ENCODE results near the gene ZNF641.
"Not testable (repeated sequence)": the region's sequence is repeated elsewhere in the genome, so short reads cannot be mapped to it uniquely, and the experiment has no call there.

The ZNF641 gene

DNA sequence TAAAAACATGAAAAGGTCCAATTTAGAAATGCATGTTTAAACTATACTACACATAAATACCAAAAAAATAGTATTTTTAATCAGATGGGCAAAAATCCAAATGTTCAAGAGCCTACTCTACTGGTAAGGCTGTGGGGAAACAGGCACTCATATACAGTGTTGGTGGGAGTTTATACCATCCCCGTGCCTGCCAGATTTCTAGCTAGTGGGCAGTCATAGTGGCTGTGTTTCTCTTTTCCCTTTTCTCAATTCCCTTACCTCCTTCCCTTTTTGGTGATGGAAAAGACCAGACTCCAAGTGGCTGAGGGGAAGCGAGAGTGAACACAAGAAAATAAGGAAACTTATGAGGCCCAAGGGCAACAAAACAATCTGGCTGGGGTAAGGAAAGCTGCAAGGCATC is 14.7 kb downstream of the ZNF641 start:
- in situ Hi-C loops (cut with HindIII; ENCODE audit: low sequenced_read_pairs) = no loop called here

DNA sequence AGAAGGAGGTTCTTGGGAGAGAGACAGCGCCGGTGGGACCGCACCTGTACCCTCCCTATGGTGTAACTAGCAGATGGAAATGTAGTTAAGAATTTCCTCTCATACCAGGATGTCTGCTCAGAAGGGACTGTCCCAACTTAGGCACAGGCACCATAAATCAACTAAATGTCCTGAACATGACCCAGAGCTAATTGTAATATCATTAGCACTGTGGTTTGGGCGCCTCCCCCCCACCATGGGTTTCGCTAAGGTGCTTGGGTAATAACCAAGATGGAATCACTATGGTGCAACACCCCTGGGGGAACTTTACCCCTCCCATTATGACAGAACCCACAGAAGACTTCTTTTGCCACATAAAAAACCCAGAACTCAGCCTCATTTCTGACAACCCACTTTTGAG is 15.9 kb downstream of the ZNF641 start:
- in situ Hi-C loops (cut with HindIII; ENCODE audit: low sequenced_read_pairs) = no loop called here

DNA sequence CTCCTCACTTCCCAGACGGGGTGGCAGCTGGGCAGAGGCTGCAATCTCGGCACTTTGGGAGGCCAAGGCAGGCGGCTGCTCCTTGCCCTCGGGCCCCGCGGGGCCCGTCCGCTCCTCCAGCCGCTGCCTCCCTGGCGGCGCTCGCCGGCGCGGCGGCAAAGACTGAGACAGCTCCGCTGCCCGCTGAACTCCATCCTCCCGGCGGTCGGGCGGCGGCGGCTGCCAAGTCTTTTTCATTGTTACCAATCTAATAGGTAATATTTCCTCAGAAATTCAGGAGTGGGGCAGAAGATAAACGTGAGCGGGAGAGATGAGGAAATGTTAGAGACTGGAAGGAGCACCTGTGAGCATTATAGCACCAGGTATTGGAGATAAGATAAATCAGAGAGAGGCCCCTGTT is 17.0 kb downstream of the ZNF641 start:
- in situ Hi-C loops (cut with HindIII; ENCODE audit: low sequenced_read_pairs) = not testable (repeated sequence)

DNA sequence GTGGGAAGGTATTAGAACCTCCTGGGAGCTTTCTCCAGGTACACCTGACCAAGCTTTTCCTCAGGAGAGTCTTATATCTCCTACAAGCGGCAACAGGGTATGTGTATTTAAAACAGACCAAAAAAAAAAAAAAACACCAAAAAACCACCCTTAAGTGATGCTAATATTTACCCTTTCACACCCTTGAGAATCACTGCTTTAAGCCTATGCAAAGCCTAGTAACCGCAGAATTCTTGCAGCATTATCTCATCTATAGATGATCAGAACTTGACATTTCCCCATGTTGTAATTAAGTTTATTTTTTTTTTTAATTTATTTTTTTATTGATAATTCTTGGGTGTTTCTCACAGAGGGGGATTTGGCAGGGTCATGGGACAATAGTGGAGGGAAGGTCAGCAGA is 19.3 kb downstream of the ZNF641 start:
- in situ Hi-C loops (cut with HindIII; ENCODE audit: low sequenced_read_pairs) = no loop called here

DNA sequence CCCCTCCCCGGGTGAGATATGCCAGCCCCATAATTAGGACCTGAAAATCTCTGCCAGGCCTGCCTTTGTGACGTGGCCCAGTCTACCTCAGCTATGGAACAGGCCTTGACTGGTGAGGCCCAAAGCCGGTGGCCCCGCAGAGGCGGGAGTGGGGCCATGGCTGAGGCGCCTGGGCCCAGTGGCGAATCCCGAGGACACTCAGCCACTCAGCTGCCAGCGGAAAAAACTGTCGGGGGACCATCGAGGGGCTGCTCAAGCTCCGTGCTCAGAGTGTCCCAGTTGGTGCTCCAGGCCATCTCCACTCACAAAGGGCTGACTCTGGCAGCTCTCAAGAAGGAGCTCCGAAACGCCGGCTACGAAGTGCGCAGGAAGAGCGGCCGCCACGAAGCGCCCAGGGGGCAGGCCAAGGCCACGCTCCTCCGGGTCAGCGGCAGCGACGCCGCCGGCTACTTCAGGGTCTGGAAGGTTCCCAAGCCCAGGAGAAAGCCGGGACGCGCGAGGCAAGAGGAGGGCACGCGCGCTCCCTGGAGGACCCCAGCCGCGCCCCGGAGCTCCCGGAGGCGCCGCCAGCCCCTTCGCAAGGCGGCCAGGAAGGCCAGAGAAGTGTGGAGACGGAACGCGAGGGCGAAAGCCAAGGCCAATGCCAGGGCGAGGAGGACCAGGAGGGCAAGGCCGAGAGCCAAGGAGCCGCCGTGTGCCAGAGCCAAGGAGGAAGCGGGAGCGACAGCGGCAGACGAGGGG is 21.4 kb downstream of the ZNF641 start:
- in situ Hi-C loops (cut with HindIII; ENCODE audit: low sequenced_read_pairs) = no loop called here

DNA sequence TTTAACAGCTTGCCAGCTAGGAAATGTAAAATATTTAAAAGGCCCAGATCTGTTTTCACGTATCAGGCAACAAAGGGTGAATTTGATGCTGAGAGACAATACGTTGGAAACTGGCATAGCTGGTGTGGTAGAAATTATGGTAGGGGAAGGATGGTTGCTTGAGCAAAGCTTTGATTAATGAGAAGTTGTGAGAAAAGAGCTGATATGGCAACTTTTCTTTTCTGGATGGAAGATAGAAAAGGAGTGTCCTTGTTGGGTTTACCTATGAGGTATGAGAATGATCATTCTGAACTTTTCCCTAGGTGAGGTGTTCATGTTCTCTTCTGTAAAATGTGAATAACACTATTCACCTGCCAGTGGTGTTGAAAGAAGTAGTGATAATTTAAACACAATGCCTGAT is 34.2 kb downstream of the ZNF641 start:
- in situ Hi-C loops (cut with HindIII; ENCODE audit: low sequenced_read_pairs) = no loop called here

DNA sequence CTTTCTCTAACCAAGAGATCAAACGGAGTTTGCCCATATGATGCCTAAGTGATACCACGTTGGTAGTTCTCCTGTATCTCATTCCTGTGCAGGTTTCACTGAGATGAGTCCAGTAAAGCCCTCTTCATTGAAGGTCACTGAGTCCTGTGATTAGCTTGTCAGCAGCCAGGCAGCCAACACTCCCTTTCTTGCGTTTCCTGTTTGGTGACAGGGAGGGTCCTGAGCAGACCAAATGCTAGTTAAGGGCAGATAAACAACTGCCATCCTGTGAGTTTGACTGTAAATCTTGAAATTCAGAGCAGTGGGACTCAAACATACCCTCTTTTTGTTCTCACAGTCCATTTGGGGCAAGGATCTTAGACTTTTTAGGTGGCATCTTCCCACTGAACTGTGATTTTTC is 39.4 kb downstream of the ZNF641 start:
- in situ Hi-C loops (cut with HindIII; ENCODE audit: low sequenced_read_pairs) = no loop called here

DNA sequence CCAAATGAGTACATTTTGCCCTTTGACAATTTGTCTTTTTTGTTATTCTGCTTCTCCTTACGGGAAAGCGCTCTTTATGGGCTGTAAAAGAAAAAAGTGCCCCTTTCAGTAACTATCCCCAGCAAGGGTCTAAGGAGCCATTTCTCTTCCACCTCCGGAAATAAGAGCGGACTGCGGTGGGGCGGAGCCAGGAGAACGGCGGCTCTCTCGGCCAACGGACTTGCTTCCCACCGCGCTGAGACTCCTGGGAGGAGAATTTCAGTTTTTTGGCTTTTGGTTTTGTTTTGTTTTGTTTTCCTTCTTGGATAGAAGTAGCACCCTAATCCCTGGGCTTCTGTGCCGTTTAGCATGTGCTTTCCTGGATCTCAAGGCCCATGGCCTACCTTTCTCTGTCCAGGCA is 43.5 kb downstream of the ZNF641 start:
- in situ Hi-C loops (cut with HindIII; ENCODE audit: low sequenced_read_pairs) = no loop called here

DNA sequence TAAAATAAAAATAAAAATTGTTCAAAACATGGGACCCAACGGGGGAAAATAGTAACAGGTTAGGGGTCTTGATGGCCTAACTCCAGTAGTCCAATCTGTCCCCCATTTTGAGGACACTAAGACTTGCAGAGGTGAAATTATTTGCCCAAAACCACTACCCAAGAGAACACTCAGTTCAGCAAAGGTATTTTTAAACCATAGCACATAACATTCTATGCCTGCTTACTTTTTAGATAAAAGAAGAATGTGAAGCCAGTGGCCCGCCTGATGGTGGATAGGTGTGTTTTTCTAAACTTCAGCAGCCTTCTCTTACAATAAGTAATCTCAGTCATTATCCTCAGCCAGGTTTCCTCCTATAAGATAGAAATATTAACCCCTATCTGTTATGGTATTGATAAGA is 45.5 kb downstream of the ZNF641 start:
- in situ Hi-C loops (cut with HindIII; ENCODE audit: low sequenced_read_pairs) = no loop called here

DNA sequence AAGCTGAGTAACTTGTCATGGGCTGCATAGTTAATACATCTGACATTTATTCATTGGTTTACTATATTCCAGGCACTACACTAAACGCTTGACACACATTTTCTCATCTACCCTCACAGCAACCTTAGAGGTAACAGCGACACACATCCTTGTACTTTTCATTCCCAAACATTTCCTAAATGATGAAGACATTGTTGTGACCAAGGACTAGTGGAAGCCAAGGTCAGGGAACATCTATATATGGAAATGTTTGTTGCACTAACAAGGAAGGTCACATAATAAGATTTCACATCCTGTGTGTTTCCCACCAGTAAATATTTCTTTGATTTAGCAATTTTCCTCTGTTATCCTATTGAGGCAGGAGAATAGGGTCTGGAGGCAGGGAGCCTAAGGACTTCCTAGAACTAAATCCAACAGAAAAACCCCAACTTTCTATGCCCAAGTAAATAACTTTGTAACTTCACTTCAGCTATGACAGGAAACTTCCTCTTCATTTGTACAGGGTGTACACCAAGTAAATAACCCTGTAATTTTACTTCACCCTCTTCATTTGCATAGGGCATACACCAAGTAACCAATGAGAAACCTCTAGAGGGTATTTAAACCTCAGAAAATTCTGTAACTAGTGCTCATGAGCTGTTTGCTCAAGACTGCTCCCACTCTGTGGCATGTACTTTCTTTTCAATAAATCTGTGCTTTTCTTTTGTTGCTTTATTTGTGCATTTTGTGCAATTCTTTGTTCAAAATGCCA is 48.4 kb downstream of the ZNF641 start:
- in situ Hi-C loops (cut with HindIII; ENCODE audit: low sequenced_read_pairs) = no loop called here

DNA sequence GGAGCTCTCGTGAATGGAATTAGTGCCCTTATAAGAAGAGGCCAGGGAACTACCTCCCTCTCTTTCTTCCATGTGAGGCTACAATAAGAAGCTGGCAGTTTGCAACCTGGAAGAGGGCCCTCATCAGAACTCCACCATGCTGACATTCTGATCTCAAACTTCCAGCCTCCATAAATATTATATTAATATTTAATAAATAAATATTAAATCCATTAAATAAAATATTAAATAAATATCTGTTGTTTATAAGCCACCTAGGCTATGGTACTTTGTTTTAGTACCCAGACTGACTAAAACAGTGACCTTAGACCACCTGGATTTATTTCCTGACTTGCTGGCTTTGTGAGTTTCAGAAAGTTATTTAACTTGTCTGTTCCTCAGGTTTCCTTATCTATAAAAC is 49.9 kb downstream of the ZNF641 start:
- in situ Hi-C loops (cut with HindIII; ENCODE audit: low sequenced_read_pairs) = no loop called here

DNA sequence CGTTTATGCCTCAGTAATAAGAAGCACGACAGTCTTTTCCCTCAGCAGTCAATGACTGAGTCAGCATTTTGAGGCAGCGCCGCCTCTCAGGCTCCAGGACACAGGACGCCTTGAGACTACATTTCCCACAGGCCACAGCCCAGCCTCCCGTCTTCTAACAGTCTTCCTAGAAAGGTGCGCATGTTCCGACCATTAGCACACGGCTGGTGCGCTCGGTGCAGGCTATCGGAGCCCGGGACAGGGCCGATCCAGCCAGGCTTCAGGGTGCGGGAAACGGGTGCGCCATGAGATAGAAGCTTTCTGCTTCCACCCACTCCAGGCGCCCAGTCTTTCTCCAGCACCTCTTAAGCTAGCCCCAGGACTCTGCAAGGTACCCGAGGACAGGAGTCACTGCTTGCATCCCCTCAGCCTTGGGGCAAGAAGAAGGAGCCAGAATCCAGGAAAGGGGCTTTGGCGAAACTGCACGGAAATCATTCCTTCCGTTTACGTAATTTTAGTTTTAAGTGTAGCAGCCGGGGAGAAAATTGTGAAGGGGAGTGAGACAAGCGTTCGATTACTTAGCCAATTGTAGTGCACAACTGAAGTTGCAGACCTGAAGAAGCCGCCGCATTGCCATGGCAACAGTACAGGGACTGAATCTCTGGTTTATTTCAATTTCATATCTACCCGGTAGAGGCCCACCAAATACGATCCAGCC is 54.0 kb downstream of the ZNF641 start:
- in situ Hi-C loops (cut with HindIII; ENCODE audit: low sequenced_read_pairs) = no loop called here

DNA sequence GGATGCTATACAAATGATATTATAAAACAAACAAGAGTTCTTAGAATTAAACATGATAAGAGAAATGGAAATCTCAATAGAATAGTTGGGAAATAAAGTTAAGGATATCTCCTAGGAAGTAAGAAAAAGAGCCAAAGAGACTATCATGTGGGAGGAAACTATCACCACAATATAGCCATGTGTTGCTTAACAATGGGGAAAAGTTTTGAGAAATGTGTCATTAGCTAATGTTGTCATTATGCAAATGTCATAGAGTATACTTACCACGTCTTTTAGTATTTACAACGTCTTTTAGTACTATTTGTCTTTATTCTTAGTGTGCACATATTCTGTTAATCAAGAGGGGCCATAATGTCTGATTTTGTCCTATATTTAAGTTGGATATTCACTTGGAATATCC is 58.7 kb downstream of the ZNF641 start:
- in situ Hi-C loops (cut with HindIII; ENCODE audit: low sequenced_read_pairs) = no loop called here

DNA sequence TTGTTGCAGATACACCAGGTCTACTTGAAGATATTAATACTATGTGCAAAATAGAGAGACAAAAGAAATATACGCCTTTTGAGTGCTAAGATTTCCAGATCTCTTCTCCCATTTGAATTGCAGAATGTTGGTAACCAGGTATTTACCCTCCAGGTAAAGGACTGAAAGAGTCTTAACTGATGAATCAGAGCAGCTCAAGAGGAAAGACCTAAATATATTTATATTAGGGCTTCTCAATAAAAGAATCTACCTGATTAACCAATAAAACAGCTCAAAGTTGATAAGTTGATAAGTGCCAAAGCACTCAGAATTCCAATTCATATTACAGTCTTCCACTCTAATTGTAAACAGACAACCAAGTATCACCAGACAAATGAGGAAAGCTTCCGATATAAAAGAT is 59.2 kb downstream of the ZNF641 start:
- in situ Hi-C loops (cut with HindIII; ENCODE audit: low sequenced_read_pairs) = no loop called here

DNA sequence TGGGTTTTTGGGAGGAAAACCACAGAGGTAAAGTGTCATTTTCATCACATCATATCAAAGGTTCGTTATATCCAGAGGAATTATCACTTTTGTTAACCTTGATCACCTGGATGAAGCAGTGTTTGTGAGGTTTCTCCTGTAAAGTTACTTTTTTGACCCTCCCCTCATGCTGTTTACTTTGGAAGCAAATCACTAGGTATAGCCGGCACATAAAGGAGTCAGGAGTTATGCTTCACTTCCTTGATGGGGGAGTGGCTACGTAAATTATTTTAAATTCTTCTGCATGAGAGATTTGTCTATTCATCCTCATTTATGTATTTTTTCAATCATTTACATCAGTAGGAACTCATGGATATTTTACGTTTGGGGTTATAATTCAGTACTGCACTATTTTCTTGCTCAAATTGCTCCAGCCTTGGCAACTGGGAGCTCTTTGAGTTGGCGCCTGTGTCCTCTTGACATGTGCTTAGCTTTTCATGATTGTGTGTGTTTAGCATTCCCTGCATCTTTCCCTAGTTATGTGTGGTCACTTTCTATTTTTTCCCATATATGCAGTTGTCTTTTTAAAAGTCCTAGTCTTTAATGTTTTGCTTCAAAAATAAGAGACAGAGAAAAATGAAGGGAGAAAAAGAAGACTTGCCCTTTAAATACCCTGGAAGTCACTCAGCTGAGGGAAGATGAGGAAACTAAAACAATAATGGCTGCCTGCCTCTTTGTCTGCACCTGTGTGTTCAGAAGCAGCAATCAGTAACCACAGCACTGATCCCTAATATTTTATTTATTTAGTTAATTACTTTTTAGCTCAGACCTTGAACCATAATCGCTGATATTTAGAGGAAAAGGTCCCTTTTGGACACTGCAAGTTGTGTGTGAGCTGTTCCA is 62.1 kb downstream of the ZNF641 start:
- in situ Hi-C loops (cut with HindIII; ENCODE audit: low sequenced_read_pairs) = no loop called here

All from DLD1 (cell line).